ENCODE measurements around the gene NHSL1.
"Not testable (repeated sequence)": the region's sequence is repeated elsewhere in the genome, so short reads cannot be mapped to it uniquely, and the experiment has no call there.

NHSL1 gene

DNA sequence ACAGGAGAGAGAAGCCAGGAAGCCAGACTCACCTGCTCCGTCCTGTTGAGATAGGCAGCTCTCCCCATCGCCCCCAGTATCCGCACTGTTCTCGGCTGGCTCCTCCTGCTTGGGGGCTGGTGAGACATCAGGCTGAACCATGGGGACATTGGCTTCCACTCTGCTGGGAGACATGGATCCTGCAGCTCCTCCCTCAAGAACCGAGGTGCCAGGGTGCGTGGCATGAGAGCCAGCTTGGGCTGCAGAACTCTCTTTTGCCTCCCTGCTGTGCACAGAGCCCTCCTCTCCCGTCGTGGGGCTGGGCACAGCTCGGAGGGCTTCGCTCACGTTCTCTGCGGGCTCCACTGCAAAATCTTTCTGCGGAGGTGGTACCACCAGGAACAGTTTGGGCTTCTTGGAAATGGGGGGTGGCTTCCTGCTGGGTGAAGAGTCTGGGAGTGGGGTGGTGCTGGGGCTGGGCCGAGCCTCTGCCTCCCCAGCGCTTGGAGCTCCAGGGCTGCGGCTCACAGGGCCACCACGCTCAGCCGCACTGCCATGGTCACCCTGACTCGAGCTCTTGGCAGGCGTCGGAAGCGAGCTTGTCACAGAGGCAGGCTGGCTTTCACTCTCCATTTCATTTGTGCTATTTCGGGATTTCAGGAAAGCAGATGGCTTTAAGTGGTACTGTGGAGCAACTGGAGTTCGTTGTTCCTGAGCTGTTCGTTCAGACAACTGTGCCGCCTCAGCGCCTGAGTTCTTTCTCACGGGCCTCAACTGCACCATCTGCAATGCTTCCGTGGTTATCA is 68.7 kb downstream of the NHSL1 start:
- no peak overlapping the region for H3K27ac ChIP-seq
- H3K4me1 ChIP-seq (ENCODE audit: control insufficient read depth in 1 of 2, insufficient read depth in 1 of 2, low read depth in 1 of 2, low read length in 1 of 2), result peaks cover 20 to 24% of the 10 kb centered on the region in 2 experiments
- H3K9me3 ChIP-seq, result no peaks in the 10 kb centered on the region
- H3K27me3 ChIP-seq, result no peaks in the 10 kb centered on the region
- H3K36me3 ChIP-seq, result no peaks in the 10 kb centered on the region
- TF ChIP-seq, protein P1, sequence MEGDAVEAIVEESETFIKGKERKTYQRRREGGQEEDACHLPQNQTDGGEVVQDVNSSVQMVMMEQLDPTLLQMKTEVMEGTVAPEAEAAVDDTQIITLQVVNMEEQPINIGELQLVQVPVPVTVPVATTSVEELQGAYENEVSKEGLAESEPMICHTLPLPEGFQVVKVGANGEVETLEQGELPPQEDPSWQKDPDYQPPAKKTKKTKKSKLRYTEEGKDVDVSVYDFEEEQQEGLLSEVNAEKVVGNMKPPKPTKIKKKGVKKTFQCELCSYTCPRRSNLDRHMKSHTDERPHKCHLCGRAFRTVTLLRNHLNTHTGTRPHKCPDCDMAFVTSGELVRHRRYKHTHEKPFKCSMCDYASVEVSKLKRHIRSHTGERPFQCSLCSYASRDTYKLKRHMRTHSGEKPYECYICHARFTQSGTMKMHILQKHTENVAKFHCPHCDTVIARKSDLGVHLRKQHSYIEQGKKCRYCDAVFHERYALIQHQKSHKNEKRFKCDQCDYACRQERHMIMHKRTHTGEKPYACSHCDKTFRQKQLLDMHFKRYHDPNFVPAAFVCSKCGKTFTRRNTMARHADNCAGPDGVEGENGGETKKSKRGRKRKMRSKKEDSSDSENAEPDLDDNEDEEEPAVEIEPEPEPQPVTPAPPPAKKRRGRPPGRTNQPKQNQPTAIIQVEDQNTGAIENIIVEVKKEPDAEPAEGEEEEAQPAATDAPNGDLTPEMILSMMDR (IDR thresholded peaks at IDR 0.05), result no peak
- H3K4me3 ChIP-seq (ENCODE audit: low read depth in 1 of 2, low read length in 1 of 2), result no peak overlapping the region

GRCh38 chr6:138429761-138430160 is 69.5 kb downstream of the NHSL1 start:
- Histone ChIP-seq H3K4me1 (ENCODE audit: control insufficient read depth in 1 of 2, insufficient read depth in 1 of 2, low read depth in 1 of 2, low read length in 1 of 2) (peaks cover 17 to 20% of the 10 kb centered on the region in 2 experiments), H3K36me3 (no peaks in the 10 kb centered on the region), H3K9me3 (no peaks in the 10 kb centered on the region), H3K27me3 (no peaks in the 10 kb centered on the region), H3K27ac (no peak overlapping the region), H3K4me3 (ENCODE audit: low read depth in 1 of 2, low read length in 1 of 2) (no peak overlapping the region)
- TF ChIP-seq, protein P1 (IDR thresholded peaks at IDR 0.05), result no peak

DNA sequence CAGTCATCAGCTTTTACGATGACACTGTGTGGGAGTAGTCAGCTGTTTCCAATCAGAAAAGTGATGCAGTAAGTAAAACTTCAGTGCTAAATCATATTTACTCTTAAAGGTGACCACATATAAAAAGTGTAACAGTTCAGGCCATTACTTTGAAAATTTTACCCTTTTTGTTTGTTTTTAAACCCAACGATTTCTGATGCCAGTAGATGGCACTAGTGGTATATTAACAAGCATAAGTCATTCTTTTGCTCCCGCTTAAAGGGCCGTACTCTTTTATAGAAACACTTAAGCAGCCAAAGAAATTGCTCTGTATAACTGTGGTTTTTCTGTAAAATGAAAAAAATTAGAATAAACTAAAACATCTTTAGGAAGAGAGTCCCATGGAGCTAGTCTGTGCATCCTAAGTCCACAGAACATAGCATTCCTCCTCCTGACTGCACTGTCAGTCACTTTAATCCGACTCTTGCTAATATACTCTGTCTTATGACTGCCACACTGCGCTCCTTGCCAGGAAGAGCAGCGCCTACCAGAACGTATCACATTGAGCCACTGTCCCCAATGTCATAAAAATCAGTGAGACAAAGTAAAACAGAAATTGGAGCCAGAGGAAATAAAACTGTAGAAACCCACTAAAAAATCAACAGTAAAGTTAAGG is 70.2 kb downstream of the NHSL1 start:
- no peaks in the 10 kb centered on the region for H3K9me3 ChIP-seq

DNA sequence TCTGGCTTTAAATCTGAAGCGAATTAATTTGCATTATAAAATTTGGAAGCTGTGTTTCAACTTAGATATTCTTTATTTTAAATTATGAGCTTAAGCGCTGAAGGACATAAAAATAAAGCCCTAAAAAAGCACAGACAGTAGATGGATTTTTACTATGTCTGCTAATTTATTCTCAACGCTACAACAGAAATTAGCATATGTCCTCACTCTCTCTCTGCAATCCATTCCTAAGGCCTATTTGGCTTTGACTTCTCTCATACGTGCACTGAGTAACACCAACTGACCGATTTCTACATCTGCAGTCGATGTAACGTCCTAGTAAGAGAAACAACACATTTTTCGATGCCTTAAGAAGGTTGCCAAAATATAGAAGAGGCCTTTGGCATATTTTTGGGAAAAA is 71.6 kb downstream of the NHSL1 start:
- TF ChIP-seq, protein P1 (IDR thresholded peaks at IDR 0.05), result no peak
- H3K4me1 ChIP-seq (ENCODE audit: control insufficient read depth in 1 of 2, insufficient read depth in 1 of 2, low read depth in 1 of 2, low read length in 1 of 2), result peaks cover 26% of the 10 kb centered on the region in 2 experiments
- H3K4me3 ChIP-seq (ENCODE audit: low read depth in 1 of 2, low read length in 1 of 2), result no peak overlapping the region
- no peaks in the 10 kb centered on the region for H3K27me3 ChIP-seq
- H3K36me3 ChIP-seq, result no peaks in the 10 kb centered on the region
- no peaks in the 10 kb centered on the region for H3K9me3 ChIP-seq
- H3K27ac ChIP-seq, result no peak overlapping the region

More for the DNA sequence above, 70.2 kb downstream of the NHSL1 start:
- no peak overlapping the region for H3K4me3 ChIP-seq (ENCODE audit: low read depth in 1 of 2, low read length in 1 of 2)
- no peak overlapping the region for H3K27ac ChIP-seq
- no peaks in the 10 kb centered on the region for H3K36me3 ChIP-seq
- H3K4me1 ChIP-seq (ENCODE audit: control insufficient read depth in 1 of 2, insufficient read depth in 1 of 2, low read depth in 1 of 2, low read length in 1 of 2), result peaks cover 14 to 17% of the 10 kb centered on the region in 2 experiments
- TF ChIP-seq, protein P1 (IDR thresholded peaks at IDR 0.05), result peak; percentile 38
- no peaks in the 10 kb centered on the region for H3K27me3 ChIP-seq

- no peak overlapping the region for H3K27ac ChIP-seq
- no peak overlapping the region for H3K4me3 ChIP-seq (ENCODE audit: low read depth in 1 of 2, low read length in 1 of 2)
- H3K9me3 ChIP-seq, result no peaks in the 10 kb centered on the region
- H3K27me3 ChIP-seq, result no peaks in the 10 kb centered on the region
- TF ChIP-seq, protein P1 (IDR thresholded peaks at IDR 0.05), result no peak
- H3K4me1 ChIP-seq (ENCODE audit: control insufficient read depth in 1 of 2, insufficient read depth in 1 of 2, low read depth in 1 of 2, low read length in 1 of 2), result peaks cover 26% of the 10 kb centered on the region in 2 experiments
- no peaks in the 10 kb centered on the region for H3K36me3 ChIP-seq
These were observed 72.7 kb downstream of the NHSL1 start for GRCh38 chr6:138426500-138427123.

DNA sequence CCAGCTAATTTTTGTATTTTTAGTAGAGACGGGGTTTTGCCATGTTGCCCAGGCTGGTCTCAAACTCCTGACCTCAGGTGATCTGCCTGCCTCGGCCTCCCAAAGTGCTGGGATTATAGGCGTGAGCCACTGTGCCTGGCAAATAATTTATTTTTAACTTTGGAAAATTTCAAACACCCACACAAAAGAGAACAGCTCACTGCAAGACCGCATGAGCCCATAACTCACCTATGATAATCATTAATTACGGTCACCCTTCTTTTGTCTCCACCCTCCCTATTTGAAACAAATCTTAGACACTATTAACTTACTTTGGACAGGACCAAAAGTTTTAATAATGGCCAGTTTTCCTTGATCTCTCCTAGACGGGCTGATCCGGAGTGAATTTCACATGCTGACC is 74.0 kb downstream of the NHSL1 start:
- H3K9me3 ChIP-seq; H3K4me3 ChIP-seq (ENCODE audit: low read depth in 1 of 2, low read length in 1 of 2); H3K36me3 ChIP-seq; H3K27ac ChIP-seq; H3K27me3 ChIP-seq: not testable (repeated sequence)
- peaks cover 14 to 17% of the 10 kb centered on the region in 2 experiments for H3K4me1 ChIP-seq (ENCODE audit: control insufficient read depth in 1 of 2, insufficient read depth in 1 of 2, low read depth in 1 of 2, low read length in 1 of 2)
